Activated T-cell treated with anti-CD3 and anti-CD28 coated beads, Interleukin-2, amount 50 U/mL, for 72 hours (primary cell): Measurements from ENCODE around the gene SCYL2. TPM values are rescaled to one million over a fixed set of nuclear protein-coding genes. Genes with fewer than 3 reads are reported as not detected.

Experiments used
- ATAC-seq, 2 donors: fragments of 150-1000 bp; cut with Tn5 transposase; replicated peaks in 1 of 2; 2 replicates each; pipeline ENCODE4 v1.10.0; 2021; ENCODE audit warnings: moderate library complexity in 2 of 2, mild to moderate bottlenecking in 1 of 2
- DNase-seq, 2 donors: peaks; one replicate each; pipeline ENCODE4 v3.0.0; 2021 to 2022; ENCODE audit warnings: mixed read lengths in 1 of 2
- H3K27ac Mint-ChIP-seq: one replicate; pipeline ENCODE4 v1.8.0; 2022; ENCODE audit warnings: mild to moderate bottlenecking, moderate library complexity, mixed read lengths
- H3K27me3 Mint-ChIP-seq: one replicate; pipeline ENCODE4 v1.8.0; 2022; ENCODE audit warnings: low read depth, mixed read lengths
- H3K36me3 Mint-ChIP-seq, 2 donors: one replicate each; pipeline ENCODE4 v1.8.0; 2022; ENCODE audit warnings: mixed read lengths in 2 of 2, mild to moderate bottlenecking in 1 of 2; ENCODE audit not compliant: insufficient read depth in 2 of 2
- H3K4me1 Mint-ChIP-seq: one replicate; pipeline ENCODE4 v1.8.0; 2022; ENCODE audit warnings: low read depth, mixed read lengths
- H3K4me3 Mint-ChIP-seq, 2 donors: one replicate each; pipeline ENCODE4 v1.8.0; 2022; ENCODE audit warnings: mild to moderate bottlenecking in 2 of 2, mixed read lengths in 2 of 2, moderate library complexity in 2 of 2
- H3K9me3 Mint-ChIP-seq, 2 donors: one replicate each; pipeline ENCODE4 v1.8.0; 2022; ENCODE audit warnings: mixed read lengths in 2 of 2
- total RNA-seq, 2 donors: library from RNA; stranded (reverse); gene quantifications; one replicate each; pipeline ENCODE4 v1.2.3, GENCODE V29; 2022

Gene SCYL2
- total RNA-seq, 2 donors from 2014 or later = 36.0 to 51.3 TPM

GRCh38 chr12:100345020-100345767 lies 78.2 kb downstream of the SCYL2 start:
- H3K27me3 Mint-ChIP-seq = no peaks in the 10 kb centered on the region
- ATAC-seq (no peak), DNase-seq (no peak)
- peaks cover 0 to 2% of the 10 kb centered on the region in 2 donors for H3K36me3 Mint-ChIP-seq
- no peak overlapping the region for H3K27ac Mint-ChIP-seq
- no peaks in the 10 kb centered on the region for H3K4me1 Mint-ChIP-seq
- H3K4me3 Mint-ChIP-seq = no peak overlapping the region
- peaks cover 4 to 5% of the 10 kb centered on the region in 2 donors for H3K9me3 Mint-ChIP-seq

GRCh38 chr12:100346660-100347059 lies 79.7 kb downstream of the SCYL2 start:
- Mint-ChIP-seq H3K27ac (no peak overlapping the region), H3K4me3 (no peak overlapping the region), H3K36me3 (peaks cover 0 to 2% of the 10 kb centered on the region in 2 donors), H3K9me3 (peaks cover 4 to 5% of the 10 kb centered on the region in 2 donors), H3K4me1 (no peaks in the 10 kb centered on the region), H3K27me3 (no peaks in the 10 kb centered on the region)
- ATAC-seq (no peak), DNase-seq (no peak)

DNA sequence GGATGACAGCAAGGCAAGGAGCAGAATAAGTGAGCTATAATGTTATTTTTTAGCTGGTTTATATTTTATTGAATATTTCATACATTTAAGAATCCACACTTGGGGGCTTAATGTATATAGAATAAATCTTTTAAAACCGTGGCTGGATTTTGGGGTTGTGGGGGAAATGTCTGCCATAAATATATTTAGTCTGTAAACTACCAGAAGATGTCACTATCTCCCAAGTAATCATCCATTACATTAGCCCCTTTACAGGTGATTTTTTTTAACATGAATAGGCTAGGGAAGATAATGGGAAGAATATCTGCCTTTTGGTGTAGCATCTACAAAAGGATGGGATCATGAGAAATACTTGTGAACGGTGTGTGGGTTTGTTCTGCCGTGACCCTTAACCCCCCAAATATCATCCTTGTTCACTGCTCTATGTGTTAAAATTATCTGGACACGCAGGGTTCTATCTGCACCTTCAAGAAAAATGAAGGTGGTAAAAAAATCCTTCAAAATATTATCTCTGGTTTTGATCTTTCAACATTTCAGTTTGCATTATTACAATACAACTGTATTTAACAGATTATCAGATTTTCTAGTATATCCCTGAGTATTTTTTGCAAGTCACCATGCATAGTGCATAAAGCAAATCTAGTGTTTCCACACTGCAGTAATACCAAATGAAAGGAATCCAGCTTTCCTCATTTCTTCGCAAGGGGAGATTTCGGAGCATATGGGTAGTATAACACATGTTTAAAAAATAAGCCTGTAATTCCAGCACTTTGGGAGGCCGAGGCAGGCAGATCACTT lies 81.9 kb downstream of the SCYL2 start:
- Mint-ChIP-seq H3K4me3 (no peak overlapping the region), H3K36me3 (no peaks in the 10 kb centered on the region), H3K4me1 (no peaks in the 10 kb centered on the region), H3K27ac (no peak overlapping the region), H3K9me3 (peaks cover 0 to 1% of the 10 kb centered on the region in 2 donors), H3K27me3 (peaks cover 10% of the 10 kb centered on the region)
- DNase-seq = no peak
- no peak for ATAC-seq

DNA sequence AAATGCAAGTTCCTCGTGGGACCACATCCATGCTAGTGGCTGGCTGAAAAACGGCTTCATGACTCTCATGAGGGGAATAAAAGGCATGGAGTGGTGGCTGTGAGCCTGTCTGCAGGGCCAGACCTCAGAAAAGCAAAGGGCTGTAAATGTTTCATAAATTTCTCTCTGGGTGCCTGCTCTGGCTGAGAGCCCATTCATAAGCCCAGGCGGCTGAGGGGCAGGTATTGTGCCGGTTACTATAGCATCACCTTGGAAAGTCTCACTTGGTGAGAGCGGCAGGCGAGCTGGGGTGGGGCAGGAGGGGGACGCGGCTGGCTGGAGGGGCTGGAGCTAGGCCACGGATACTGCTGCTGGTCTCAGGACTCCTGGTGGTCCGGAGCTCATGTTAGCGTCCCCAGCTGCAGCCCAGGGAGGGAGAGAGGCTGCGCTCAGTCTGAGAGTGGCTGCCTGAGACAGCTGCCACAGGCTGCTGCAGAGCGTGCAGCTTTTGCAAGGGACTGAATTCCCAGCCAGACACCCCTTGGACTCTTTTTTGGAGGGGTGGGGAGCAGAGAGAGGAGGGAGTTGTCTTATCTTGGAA lies 89.8 kb downstream of the SCYL2 start, which contains the start of gene SLC17A8:
Gene SLC17A8, plus strand, starts transcription at position 431 of the 580 bp plus-strand sequence. CDS start 318 bp downstream, outside the sequence.
- DNase-seq (no peak), ATAC-seq (no peak)
- H3K27ac Mint-ChIP-seq = no peak within 1 kb of the TSS
- H3K4me3 Mint-ChIP-seq = no peak within 1 kb of the TSS
- no peaks in the 10 kb centered on the region for H3K4me1 Mint-ChIP-seq
- no peaks in the 10 kb centered on the region for H3K36me3 Mint-ChIP-seq
- H3K9me3 Mint-ChIP-seq = peaks cover 0 to 1% of the 10 kb centered on the region in 2 donors
- peaks cover 35% of the 10 kb centered on the region for H3K27me3 Mint-ChIP-seq

DNA sequence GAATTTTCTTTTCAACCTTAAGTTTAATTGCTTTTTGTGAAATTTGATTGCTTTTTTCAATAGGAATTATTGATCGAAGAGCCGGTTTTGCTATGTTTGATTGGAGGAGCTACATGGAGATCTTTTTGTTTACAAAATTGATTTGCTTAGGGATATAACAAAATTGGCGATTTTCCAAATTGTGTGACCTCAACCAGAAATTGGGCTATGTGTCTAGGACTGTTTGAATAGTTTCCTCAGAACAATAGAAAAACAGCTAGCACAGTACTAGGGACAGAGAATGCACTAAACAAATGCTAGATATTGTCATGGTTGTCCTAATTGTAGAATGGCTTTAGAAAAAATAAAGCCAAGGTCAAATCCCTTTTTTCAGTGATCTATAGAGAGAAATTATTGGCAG lies 92.3 kb downstream of the SCYL2 start:
- no peaks in the 10 kb centered on the region for H3K9me3 Mint-ChIP-seq
- H3K27ac Mint-ChIP-seq = no peak overlapping the region
- H3K27me3 Mint-ChIP-seq = peaks cover 26% of the 10 kb centered on the region
- no peaks in the 10 kb centered on the region for H3K4me1 Mint-ChIP-seq
- no peak overlapping the region for H3K4me3 Mint-ChIP-seq
- ATAC-seq = no peak
- no peaks in the 10 kb centered on the region for H3K36me3 Mint-ChIP-seq
- DNase-seq = no peak

- no peak for ATAC-seq
- Mint-ChIP-seq H3K4me3 (no peak overlapping the region), H3K36me3 (no peaks in the 10 kb centered on the region), H3K9me3 (no peaks in the 10 kb centered on the region), H3K27ac (no peak overlapping the region), H3K27me3 (peaks cover 26% of the 10 kb centered on the region), H3K4me1 (no peaks in the 10 kb centered on the region)
- DNase-seq = no peak
Observed at GRCh38 chr12:100359822-100360221, 92.8 kb downstream of the SCYL2 start.

DNA sequence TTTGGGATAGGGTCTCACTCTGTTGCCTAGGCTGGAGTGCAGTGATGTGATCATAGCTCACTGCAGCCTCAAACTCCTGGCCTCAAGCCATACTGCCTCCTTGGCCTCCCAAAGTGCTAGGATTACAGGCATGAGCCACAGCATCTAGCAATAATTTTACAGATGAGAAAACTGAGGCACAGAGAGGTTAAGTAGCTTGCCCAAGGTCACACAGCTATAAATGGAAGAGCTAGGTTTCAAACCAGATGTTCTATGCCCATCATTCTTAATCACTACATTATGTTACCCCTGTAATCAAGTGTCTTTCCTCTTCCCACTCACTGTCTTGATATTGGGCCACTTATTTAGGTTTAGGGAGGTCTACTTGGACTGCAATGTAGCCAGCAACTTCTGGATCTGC lies 93.5 kb downstream of the SCYL2 start:
- Mint-ChIP-seq H3K9me3 (no peaks in the 10 kb centered on the region), H3K27me3 (peaks cover 26% of the 10 kb centered on the region), H3K27ac (no peak overlapping the region), H3K36me3 (no peaks in the 10 kb centered on the region), H3K4me1 (no peaks in the 10 kb centered on the region), H3K4me3 (no peak overlapping the region)
- ATAC-seq (no peak), DNase-seq (no peak)

DNA sequence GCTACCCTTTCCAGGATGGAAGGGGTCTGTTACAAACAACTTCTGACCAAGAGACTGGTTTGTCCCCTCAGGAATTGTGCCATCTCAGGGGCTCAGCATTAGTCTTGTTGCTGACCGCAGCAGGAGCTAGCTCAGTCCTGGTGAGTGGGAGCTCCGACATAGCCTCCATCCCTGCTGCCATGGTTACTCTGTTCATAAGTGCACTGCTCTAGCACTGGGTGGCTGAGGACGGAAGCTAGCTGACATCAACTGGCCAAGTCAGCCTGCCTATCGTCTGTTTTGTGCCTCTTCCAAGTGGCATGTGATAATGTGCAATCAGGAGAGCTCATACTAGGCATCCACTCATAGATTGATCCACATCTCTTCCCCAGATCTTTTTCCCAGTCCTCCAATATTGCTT lies 97.3 kb downstream of the SCYL2 start:
- no peaks in the 10 kb centered on the region for H3K4me1 Mint-ChIP-seq
- H3K27ac Mint-ChIP-seq = no peak overlapping the region
- peaks cover 12% of the 10 kb centered on the region for H3K27me3 Mint-ChIP-seq
- no peak overlapping the region for H3K4me3 Mint-ChIP-seq
- ATAC-seq (no peak), DNase-seq (no peak)
- H3K9me3 Mint-ChIP-seq = no peaks in the 10 kb centered on the region
- H3K36me3 Mint-ChIP-seq = no peaks in the 10 kb centered on the region

GRCh38 chr12:100365411-100365810 lies 98.4 kb downstream of the SCYL2 start:
- no peaks in the 10 kb centered on the region for H3K4me1 Mint-ChIP-seq
- no peaks in the 10 kb centered on the region for H3K36me3 Mint-ChIP-seq
- ATAC-seq (no peak), DNase-seq (no peak)
- peaks cover 0 to 1% of the 10 kb centered on the region in 2 donors for H3K9me3 Mint-ChIP-seq
- H3K27me3 Mint-ChIP-seq = peaks cover 12% of the 10 kb centered on the region
- H3K27ac Mint-ChIP-seq = no peak overlapping the region
- H3K4me3 Mint-ChIP-seq = no peak overlapping the region

DNA sequence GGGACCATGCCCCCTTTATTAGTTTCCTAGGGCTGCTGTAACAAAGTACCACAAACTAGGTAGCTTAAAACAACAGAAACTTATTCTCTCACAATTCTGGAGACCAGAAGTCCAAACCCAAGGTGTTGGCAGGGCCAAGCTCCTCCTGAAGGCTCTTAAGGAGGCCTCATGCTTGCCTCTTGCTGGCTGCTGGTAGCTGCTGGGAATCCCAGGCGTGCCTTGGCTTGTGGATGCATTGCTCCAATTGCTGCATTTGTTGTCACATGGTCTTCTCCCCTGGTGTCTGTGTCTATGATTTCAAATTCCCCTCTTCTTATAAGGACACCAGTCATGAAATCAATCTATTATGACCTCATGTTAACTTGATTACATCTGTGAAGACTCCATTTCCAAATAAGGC lies 101.1 kb downstream of the SCYL2 start:
- Mint-ChIP-seq H3K9me3 (peaks cover 0 to 1% of the 10 kb centered on the region in 2 donors), H3K36me3 (no peaks in the 10 kb centered on the region), H3K27me3 (no peaks in the 10 kb centered on the region), H3K4me3 (no peak overlapping the region), H3K27ac (no peak overlapping the region), H3K4me1 (no peaks in the 10 kb centered on the region)
- DNase-seq (no peak), ATAC-seq (no peak)

GRCh38 chr12:100371146-100371545 lies 104.2 kb downstream of the SCYL2 start:
- H3K4me1 Mint-ChIP-seq = no peaks in the 10 kb centered on the region
- no peak for DNase-seq
- no peak overlapping the region for H3K4me3 Mint-ChIP-seq
- no peak overlapping the region for H3K27ac Mint-ChIP-seq
- peaks cover 6% of the 10 kb centered on the region for H3K27me3 Mint-ChIP-seq
- ATAC-seq = no peak
- peaks cover 0 to 1% of the 10 kb centered on the region in 2 donors for H3K9me3 Mint-ChIP-seq
- H3K36me3 Mint-ChIP-seq = no peaks in the 10 kb centered on the region

- no peaks in the 10 kb centered on the region for H3K4me1 Mint-ChIP-seq
- DNase-seq = no peak
- H3K27ac Mint-ChIP-seq = no peak overlapping the region
- H3K36me3 Mint-ChIP-seq = no peaks in the 10 kb centered on the region
- no peak for ATAC-seq
- H3K27me3 Mint-ChIP-seq = peaks cover 6% of the 10 kb centered on the region
- H3K4me3 Mint-ChIP-seq = no peak overlapping the region
- H3K9me3 Mint-ChIP-seq = peaks cover 0 to 1% of the 10 kb centered on the region in 2 donors
Observed at GRCh38 chr12:100372853-100373640, 106.1 kb downstream of the SCYL2 start.
